Spleen (tissue), 11 donors: ENCODE data around the gene ARID5B. TPM values are rescaled to one million over a fixed set of nuclear protein-coding genes. Genes with fewer than 3 reads are reported as not detected.
A peak's percentile ranks its signal among the peaks of the same experiment; 100 is the strongest.

Experiments used
- DNase-seq: peaks from one replicate; pipeline ENCODE4 v3.0.0-alpha.2; 2020
- H3K27ac ChIP-seq, 8 donors: fragments of 200-600 bp; sonication (generic) in 7 of 8; 1 replicate in 4 of 8; 2 replicates in 4 of 8; pipeline versions ENCODE4 v1.5.0 to v1.8.0; 2016 to 2021; ENCODE audit warnings: inconsistent platforms in 4 of 8, mild to moderate bottlenecking in 4 of 8, moderate library complexity in 1 of 8
- H3K27me3 ChIP-seq, 7 donors: fragments of 200-600 bp; sonication (generic) in 6 of 7; replicated peaks in 1 of 7; 1 replicate in 4 of 7; 2 replicates in 3 of 7; pipeline versions ENCODE4 v1.5.0 to v1.8.0; 2016 to 2021; ENCODE audit warnings: inconsistent platforms in 3 of 7, mild to moderate bottlenecking in 1 of 7
- H3K36me3 ChIP-seq, 6 donors: fragments of 200-600 bp; sonication (generic) in 5 of 6; 1 replicate in 4 of 6; 2 replicates in 2 of 6; pipeline versions ENCODE4 v1.5.0 to v1.8.0; 2016 to 2021; ENCODE audit warnings: inconsistent platforms in 2 of 6
- H3K4me1 ChIP-seq, 6 donors: fragments of 200-600 bp; sonication (generic) in 5 of 6; 1 replicate in 3 of 6; 2 replicates in 3 of 6; pipeline versions ENCODE4 v1.5.0 to v1.8.0; 2016 to 2021; ENCODE audit warnings: inconsistent platforms in 3 of 6
- H3K4me3 ChIP-seq, 8 donors: fragments of 200-600 bp; sonication (generic) in 7 of 8; 1 replicate in 4 of 8; 2 replicates in 4 of 8; pipeline versions ENCODE4 v1.5.0 to v1.8.0; 2016 to 2021; ENCODE audit warnings: inconsistent platforms in 4 of 8, mild to moderate bottlenecking in 4 of 8, moderate library complexity in 2 of 8
- H3K9me3 ChIP-seq, 8 donors: fragments of 200-600 bp; sonication (generic) in 7 of 8; 1 replicate in 4 of 8; 2 replicates in 4 of 8; pipeline versions ENCODE4 v1.5.0 to v1.8.0; 2016 to 2021; ENCODE audit warnings: inconsistent platforms in 4 of 8
- CTCF ChIP-seq, 11 experiments: fragments of 200-600 bp in 7 of 11; fragments of 450-650 bp in 4 of 11; sonication (generic) in 4 of 11; IDR thresholded peaks in 8 of 11; conservative IDR thresholded peaks in 3 of 11; 1 replicate in 7 of 11; 2 replicates in 4 of 11; pipeline versions ENCODE4 v1.4.0 to v1.8.0; 2016 to 2021; ENCODE audit warnings: antibody characterized with exemption in 11 of 11, inconsistent platforms in 4 of 11, mild to moderate bottlenecking in 1 of 11
- POLR2A ChIP-seq, 3 donors: fragments of 450-650 bp; IDR thresholded peaks; one replicate each; pipeline ENCODE4 v1.5.1; 2017; ENCODE audit warnings: antibody characterized with exemption in 3 of 3, mild to moderate bottlenecking in 1 of 3
- POLR2AphosphoS5 ChIP-seq, 3 donors: sonication (generic); formaldehyde crosslinking; IDR thresholded peaks; one replicate each; pipeline ENCODE4 v1.5.1; 2017; ENCODE audit warnings: antibody characterized with exemption in 3 of 3
- WGBS, 5 donors: extraction: QIAGEN DNeasy Blood & Tissue Kit in 3 of 5; methylation state at CpG; one replicate each; pipeline versions ENCODE4 v1.1.5 to v1.1.7; 2013 to 2018; 5-methylcytosine and 5-hydroxymethylcytosine counted together
- intact Hi-C: fragments of 100-400 bp; cut with DNase I; formaldehyde crosslinking; loops from one replicate; pipeline ENCODE4 v1.15.0; 2023; ENCODE audit warnings: low total_unique reads
- polyA plus RNA-seq, 3 donors: library from polyadenylated mRNA; stranded (reverse); fragments of 200-250 nt; gene quantifications; one replicate each; pipeline ENCODE4 v1.2.1, GENCODE V29; 2013
- total RNA-seq, 7 donors: library from RNA; depleted of rRNA in 3 of 7; stranded (reverse); fragments of >200 nt in 3 of 7; fragmentation: NEBNext Ultra II Directional in 4 of 7; extraction: Animal tissue kit (Norgen Biotek cat#: 25700) in 4 of 7; gene quantifications; one replicate each; pipeline versions ENCODE4 v1.1.0 to v1.2.1, GENCODE V29; 2016 to 2021
- donor health status: healthy with polysubstance abuse.
- donor health status: DM: no; HTN: no; CAD: no; lungs with moderate emphysema.
- donor health status: DM: no; HTN: no; CAD: no.
- donor health status: Bipolar disorder and iron deficiency.
- donor health status: healthy.
- donor health status: DM: no; HTN: no; CAD: no.
- donor health status: DM: yes; HTN: yes; CAD: no.

Gene ARID5B
- total and polyA plus RNA-seq, 10 donors, result 5.6 to 70.7 (median 46.2) TPM

- intact Hi-C loops, result no loop called here
- no peaks in the 10 kb centered on the region for H3K36me3 ChIP-seq
- peaks cover 53 to 100% (median 94%) of the 10 kb centered on the region in 6 donors for H3K4me1 ChIP-seq
Observed at GRCh38 chr10:62044566-62044965, 143.1 kb downstream of the ARID5B start.

GRCh38 chr10:62045765-62046521 is 144.4 kb downstream of the ARID5B start:
- TF ChIP-seq POLR2AphosphoS5 (IDR thresholded peaks at IDR 0.05), result no peak
- TF ChIP-seq CTCF (IDR thresholded peaks at IDR 0.05 in 8 of 11, conservative IDR thresholded peaks at IDR 0.05 in 3 of 11), result no peak
- no peak for TF ChIP-seq POLR2A (IDR thresholded peaks at IDR 0.05)
- Histone ChIP-seq H3K27ac (peak overlapping the region; percentile 60 to 90 (median 87)), H3K4me3 (peak overlapping the region in 1 of 8 donors; percentile 38), H3K4me1 (peaks cover 44 to 100% (median 87%) of the 10 kb centered on the region in 6 donors), H3K36me3 (no peaks in the 10 kb centered on the region), H3K27me3 (no peaks in the 10 kb centered on the region), H3K9me3 (no peaks in the 10 kb centered on the region)
- intact Hi-C loops, result no loop called here
- WGBS, 5 donors, result 31 to 49% (median 41%) methylated on average over 12 of the region's 12 CpGs
- DNase-seq, result no peak

More at GRCh38 chr10:62044566-62044965, 143.1 kb downstream of the ARID5B start:
- 74 to 88% (median 81%) methylated on average over 5 of the region's 5 CpGs for WGBS, 5 donors
- no peaks in the 10 kb centered on the region for H3K27me3 ChIP-seq
- DNase-seq, result no peak
- H3K9me3 ChIP-seq, result no peaks in the 10 kb centered on the region
- no peak overlapping the region for H3K4me3 ChIP-seq
- TF ChIP-seq POLR2AphosphoS5 (IDR thresholded peaks at IDR 0.05) (no peak), POLR2A (IDR thresholded peaks at IDR 0.05) (no peak), CTCF (IDR thresholded peaks at IDR 0.05 in 8 of 11, conservative IDR thresholded peaks at IDR 0.05 in 3 of 11) (no peak)
- peak overlapping the region; percentile 23 to 90 (median 87) for H3K27ac ChIP-seq

- peaks cover 0 to 7% (median 0%) of the 10 kb centered on the region in 6 donors for H3K36me3 ChIP-seq
- H3K4me1 ChIP-seq, result peaks cover 44 to 100% (median 88%) of the 10 kb centered on the region in 6 donors
- no peak for DNase-seq
- H3K4me3 ChIP-seq, result peak overlapping the region in 2 of 8 donors; percentile 10 to 38
- no peak for TF ChIP-seq POLR2A (IDR thresholded peaks at IDR 0.05)
- no peak for TF ChIP-seq POLR2AphosphoS5 (IDR thresholded peaks at IDR 0.05)
- TF ChIP-seq CTCF (IDR thresholded peaks at IDR 0.05 in 8 of 11, conservative IDR thresholded peaks at IDR 0.05 in 3 of 11), result no peak
- H3K27ac ChIP-seq, result peak overlapping the region; percentile 60 to 90 (median 87)
- 25 to 38% (median 34%) methylated on average over 4 of the region's 4 CpGs for WGBS, 5 donors
- H3K27me3 ChIP-seq, result no peaks in the 10 kb centered on the region
- intact Hi-C loops, result no loop called here
- no peaks in the 10 kb centered on the region for H3K9me3 ChIP-seq
Observed at GRCh38 chr10:62046522-62047227, 145.2 kb downstream of the ARID5B start.
